Natural killer cell (primary cell): ENCODE data around the gene NFKBIZ. TPM values are rescaled to one million over a fixed set of nuclear protein-coding genes. Genes with fewer than 3 reads are reported as not detected.
A peak's percentile ranks its signal among the peaks of the same experiment; 100 is the strongest.

Source experiments
- ATAC-seq, 3 donors: fragments of 150-1000 bp in 2 of 3; fragments of 200-7000 bp in 1 of 3; cut with Tn5 transposase; 1 replicate in 1 of 3; 2 replicates in 2 of 3; pipeline ENCODE4 v1.10.0; 2021; ENCODE audit warnings: mild to moderate bottlenecking in 2 of 3, moderate library complexity in 2 of 3
- DNase-seq, 2 donors: peaks; one replicate each; pipeline versions ENCODE4 v3.0.0 to v3.0.0-alpha.2; 2013 to 2021; ENCODE audit warnings: mixed read lengths in 1 of 2
- H3K27ac ChIP-seq: one replicate; pipeline ENCODE4 v1.5.1; 2013; ENCODE audit warnings: mild to moderate bottlenecking, low read length
- H3K27me3 ChIP-seq: one replicate; pipeline ENCODE4 v1.6.1; 2013; ENCODE audit warnings: low read length; ENCODE audit not compliant: control insufficient read depth, insufficient read depth
- H3K36me3 ChIP-seq: one replicate; pipeline ENCODE4 v1.6.1; 2013; ENCODE audit warnings: low read length; ENCODE audit not compliant: control insufficient read depth, insufficient read depth
- H3K4me1 ChIP-seq: one replicate; pipeline ENCODE4 v1.6.1; 2013; ENCODE audit warnings: low read length; ENCODE audit not compliant: control insufficient read depth, insufficient read depth
- H3K4me3 ChIP-seq: one replicate; pipeline ENCODE4 v1.5.1; 2013; ENCODE audit warnings: low read length
- H3K9me3 ChIP-seq: one replicate; pipeline ENCODE4 v1.6.1; 2013; ENCODE audit warnings: low read length; ENCODE audit not compliant: control insufficient read depth, insufficient read depth
- H3K27ac Mint-ChIP-seq, 2 donors: one replicate each; pipeline ENCODE4 v1.8.0; 2022; ENCODE audit warnings: mild to moderate bottlenecking in 2 of 2, mixed read lengths in 2 of 2, moderate library complexity in 1 of 2
- H3K27me3 Mint-ChIP-seq, 2 donors: one replicate each; pipeline ENCODE4 v1.8.0; 2022; ENCODE audit warnings: low read depth in 2 of 2, mixed read lengths in 2 of 2
- H3K36me3 Mint-ChIP-seq: one replicate; pipeline ENCODE4 v1.8.0; 2022; ENCODE audit warnings: mixed read lengths
- H3K4me1 Mint-ChIP-seq, 2 donors: one replicate each; pipeline ENCODE4 v1.8.0; 2022; ENCODE audit warnings: mixed read lengths in 2 of 2
- H3K4me3 Mint-ChIP-seq: one replicate; pipeline ENCODE4 v1.8.0; 2022; ENCODE audit warnings: mild to moderate bottlenecking, moderate library complexity, mixed read lengths
- H3K9me3 Mint-ChIP-seq, 2 donors: one replicate each; pipeline ENCODE4 v1.8.0; 2022; ENCODE audit warnings: mixed read lengths in 2 of 2
- WGBS: methylation state at CpG from one replicate; pipeline ENCODE4 v1.1.7; 2013; ENCODE audit warnings: missing lambda C conversion rate; ENCODE audit not compliant: insufficient coverage; 5-methylcytosine and 5-hydroxymethylcytosine counted together
- intact Hi-C: fragments of 100-400 bp; cut with micrococcal nuclease; formaldehyde crosslinking; loops from one replicate; pipeline ENCODE4 v1.14.2; 2022
- total RNA-seq, 4 donors: library from RNA; stranded (reverse); fragments of 120-200 nt in 1 of 4; gene quantifications; one replicate each; pipeline versions ENCODE4 v1.2.3 to v1.2.4, GENCODE V29; 2013 to 2022
- TF ChIP-seq, protein P1 (sequence below): fragments of 200-600 bp; IDR thresholded peaks from one replicate; pipeline ENCODE4 v1.8.0; 2022; ENCODE audit warnings: antibody characterized with exemption

Gene NFKBIZ
- total RNA-seq, 3 donors from 2014 or later (not counting 1 experiment from before 2014, with no cell fraction given), result 510 to 811 (median 774) TPM

DNA sequence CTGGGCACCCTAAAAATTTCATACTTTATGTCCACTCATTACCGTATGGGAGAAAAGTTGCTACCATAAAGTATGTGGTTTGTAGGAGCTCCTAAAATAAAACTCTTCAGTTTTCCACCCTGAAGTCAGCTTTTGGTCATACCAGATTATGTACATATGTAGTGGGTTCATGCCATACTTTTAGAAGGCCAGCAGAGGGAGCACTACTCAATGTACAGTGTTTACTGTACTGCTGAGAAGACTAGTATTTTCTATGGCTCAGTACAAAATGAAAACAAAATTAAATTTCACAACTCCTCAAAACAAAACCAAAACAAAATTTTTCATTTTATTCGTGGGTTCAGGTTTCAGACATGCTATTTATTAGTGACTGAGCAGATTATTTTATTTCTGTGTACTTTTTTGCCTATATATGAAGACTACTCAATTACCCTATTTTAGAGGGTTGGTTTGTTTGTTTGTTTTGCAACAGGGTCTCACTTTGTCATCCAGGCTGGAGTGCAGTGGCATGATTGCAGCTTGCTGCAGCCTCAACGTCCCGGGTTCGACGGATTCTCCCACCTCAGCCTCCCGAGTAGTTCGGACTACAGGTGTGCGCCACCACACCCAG, 46.0 kb upstream of the NFKBIZ start:
- H3K36me3 Mint-ChIP-seq, result no peaks in the 10 kb centered on the region
- peak overlapping the region; percentile 52 to 78 for H3K27ac Mint-ChIP-seq
- H3K27me3 ChIP-seq, result no peaks in the 10 kb centered on the region
- ATAC-seq (peak; percentile 100), DNase-seq (peak in 1 of 2 donors; percentile 90)
- H3K36me3 ChIP-seq, result peaks cover 28% of the 10 kb centered on the region
- peaks cover 7 to 17% of the 10 kb centered on the region in 2 donors for H3K4me1 Mint-ChIP-seq
- peak overlapping the region; percentile 31 for H3K27ac ChIP-seq
- H3K4me3 ChIP-seq, result no peak overlapping the region
- 96% methylated on average over 7 of the region's 9 CpGs for WGBS
- peak overlapping the region; percentile 56 for H3K4me3 Mint-ChIP-seq
- peaks cover 4% of the 10 kb centered on the region for H3K4me1 ChIP-seq
- H3K27me3 Mint-ChIP-seq, result no peaks in the 10 kb centered on the region
- no peaks in the 10 kb centered on the region for H3K9me3 ChIP-seq
- TF ChIP-seq, protein P1, sequence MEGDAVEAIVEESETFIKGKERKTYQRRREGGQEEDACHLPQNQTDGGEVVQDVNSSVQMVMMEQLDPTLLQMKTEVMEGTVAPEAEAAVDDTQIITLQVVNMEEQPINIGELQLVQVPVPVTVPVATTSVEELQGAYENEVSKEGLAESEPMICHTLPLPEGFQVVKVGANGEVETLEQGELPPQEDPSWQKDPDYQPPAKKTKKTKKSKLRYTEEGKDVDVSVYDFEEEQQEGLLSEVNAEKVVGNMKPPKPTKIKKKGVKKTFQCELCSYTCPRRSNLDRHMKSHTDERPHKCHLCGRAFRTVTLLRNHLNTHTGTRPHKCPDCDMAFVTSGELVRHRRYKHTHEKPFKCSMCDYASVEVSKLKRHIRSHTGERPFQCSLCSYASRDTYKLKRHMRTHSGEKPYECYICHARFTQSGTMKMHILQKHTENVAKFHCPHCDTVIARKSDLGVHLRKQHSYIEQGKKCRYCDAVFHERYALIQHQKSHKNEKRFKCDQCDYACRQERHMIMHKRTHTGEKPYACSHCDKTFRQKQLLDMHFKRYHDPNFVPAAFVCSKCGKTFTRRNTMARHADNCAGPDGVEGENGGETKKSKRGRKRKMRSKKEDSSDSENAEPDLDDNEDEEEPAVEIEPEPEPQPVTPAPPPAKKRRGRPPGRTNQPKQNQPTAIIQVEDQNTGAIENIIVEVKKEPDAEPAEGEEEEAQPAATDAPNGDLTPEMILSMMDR, result peak; percentile 89
- intact Hi-C loops, result loop anchor here (2.0 to 5.0 kb wide), 2 partner anchors 426 to 734 kb away; no protein-coding TSS in a partner anchor
- no peaks in the 10 kb centered on the region for H3K9me3 Mint-ChIP-seq

DNA sequence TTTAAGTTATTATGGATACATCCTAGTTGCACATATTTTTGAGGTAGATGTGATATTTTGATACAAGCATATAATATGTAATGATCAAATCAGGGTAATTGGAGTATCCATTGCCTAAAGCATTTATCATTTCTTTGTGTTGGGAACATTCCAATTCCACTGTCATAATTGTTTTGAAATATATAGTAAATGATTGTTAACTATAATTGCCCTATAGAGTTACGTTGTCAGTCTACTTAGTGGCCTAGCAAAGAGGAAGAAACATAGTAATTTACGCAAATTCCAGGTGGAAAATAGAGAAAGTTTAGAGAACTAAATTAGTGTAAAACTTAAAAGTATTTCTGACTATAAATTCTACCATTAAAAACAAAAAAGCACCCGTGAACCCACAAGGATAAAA, 45.4 kb upstream of the NFKBIZ start:
- no peak overlapping the region for H3K27ac ChIP-seq
- peaks cover 30% of the 10 kb centered on the region for H3K36me3 ChIP-seq
- no peaks in the 10 kb centered on the region for H3K9me3 Mint-ChIP-seq
- H3K4me3 Mint-ChIP-seq, result peak overlapping the region; percentile 56
- H3K4me1 ChIP-seq, result peaks cover 4% of the 10 kb centered on the region
- H3K27me3 ChIP-seq, result no peaks in the 10 kb centered on the region
- H3K4me1 Mint-ChIP-seq, result peaks cover 9 to 19% of the 10 kb centered on the region in 2 donors
- TF ChIP-seq, protein P1, result no peak
- no peak overlapping the region for H3K4me3 ChIP-seq
- peak overlapping the region; percentile 52 to 78 for H3K27ac Mint-ChIP-seq
- DNase-seq (no peak), ATAC-seq (no peak)
- no CpG with 5 or more reads among the region's 3 CpGs for WGBS
- intact Hi-C loops, result loop anchor here (2.0 to 5.0 kb wide), 2 partner anchors 425 to 733 kb away; no protein-coding TSS in a partner anchor
- no peaks in the 10 kb centered on the region for H3K9me3 ChIP-seq
- H3K27me3 Mint-ChIP-seq, result no peaks in the 10 kb centered on the region
- no peaks in the 10 kb centered on the region for H3K36me3 Mint-ChIP-seq

DNA sequence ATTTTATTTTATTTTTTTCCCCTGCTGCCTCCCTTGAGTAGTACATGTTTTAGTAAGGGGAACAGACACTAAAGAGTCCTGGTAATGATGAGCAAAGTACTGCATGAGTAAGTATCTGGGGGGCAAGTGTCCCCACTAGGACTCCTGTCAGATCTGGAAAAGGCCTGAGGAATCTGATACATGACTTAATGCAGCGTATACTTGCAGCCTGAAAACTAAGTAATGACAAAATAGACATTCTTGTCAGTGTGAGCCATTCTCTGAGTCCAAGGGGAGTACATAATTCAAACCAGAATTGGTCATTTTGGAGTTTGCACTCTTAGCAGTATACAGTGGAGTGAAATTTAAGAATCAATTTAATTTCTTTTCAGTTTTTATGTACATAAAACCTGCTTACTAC, 42.8 kb upstream of the NFKBIZ start:
- Histone ChIP-seq H3K4me3 (no peak overlapping the region), H3K27ac (no peak overlapping the region), H3K27me3 (no peaks in the 10 kb centered on the region), H3K4me1 (peaks cover 4% of the 10 kb centered on the region), H3K36me3 (peaks cover 23% of the 10 kb centered on the region), H3K9me3 (no peaks in the 10 kb centered on the region)
- Mint-ChIP-seq H3K9me3 (no peaks in the 10 kb centered on the region), H3K27ac (no peak overlapping the region), H3K27me3 (no peaks in the 10 kb centered on the region), H3K4me3 (no peak overlapping the region), H3K4me1 (peaks cover 15 to 19% of the 10 kb centered on the region in 2 donors), H3K36me3 (no peaks in the 10 kb centered on the region)
- WGBS, result 87% methylated on average over 1 of the region's 1 CpG
- DNase-seq (no peak), ATAC-seq (no peak)
- intact Hi-C loops, result no loop called here
- TF ChIP-seq, protein P1, result no peak

DNA sequence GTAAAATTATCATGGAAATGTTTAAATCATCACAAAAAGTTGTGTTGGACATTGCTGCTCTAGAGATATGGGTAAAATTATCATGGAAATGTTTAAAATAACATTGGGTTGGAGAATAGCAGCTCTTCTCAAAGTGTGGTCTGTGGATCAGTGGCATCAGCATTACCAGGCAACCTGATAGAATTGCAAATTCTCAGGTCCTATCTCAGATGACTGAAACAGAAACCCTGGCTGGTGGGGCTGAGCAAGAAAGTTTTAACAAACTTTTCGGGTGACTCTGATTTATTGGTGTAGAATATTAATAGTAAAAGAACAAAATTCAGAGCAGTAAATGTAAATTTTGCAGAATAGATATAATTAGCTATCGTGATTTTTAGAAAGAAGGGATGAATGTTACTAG, 41.4 kb upstream of the NFKBIZ start:
- H3K36me3 Mint-ChIP-seq, result no peaks in the 10 kb centered on the region
- H3K36me3 ChIP-seq, result peaks cover 14% of the 10 kb centered on the region

More for the DNA sequence above, 41.4 kb upstream of the NFKBIZ start:
- Histone ChIP-seq H3K9me3 (no peaks in the 10 kb centered on the region), H3K4me1 (peaks cover 4% of the 10 kb centered on the region), H3K27me3 (no peaks in the 10 kb centered on the region), H3K27ac (no peak overlapping the region), H3K4me3 (no peak overlapping the region)
- H3K9me3 Mint-ChIP-seq, result no peaks in the 10 kb centered on the region
- intact Hi-C loops, result no loop called here
- H3K4me1 Mint-ChIP-seq, result peaks cover 15 to 19% of the 10 kb centered on the region in 2 donors
- no peak overlapping the region for H3K4me3 Mint-ChIP-seq
- WGBS, result 88% methylated on average over 2 of the region's 2 CpGs
- H3K27ac Mint-ChIP-seq, result no peak overlapping the region
- DNase-seq, result no peak
- TF ChIP-seq, protein P1, result no peak
- no peaks in the 10 kb centered on the region for H3K27me3 Mint-ChIP-seq
- ATAC-seq, result no peak
